Activated CD8-positive, alpha-beta T cell treated with anti-CD3 and anti-CD28 coated beads for 36 hours (primary cell): Measurements from ENCODE around the gene LY9. TPM values are rescaled to one million over a fixed set of nuclear protein-coding genes. Genes with fewer than 3 reads are reported as not detected.

Experiments
- ATAC-seq: fragments of 200-7000 bp; cut with Tn5 transposase; one replicate; pipeline ENCODE4 v1.10.0; 2021; ENCODE audit warnings: mild to moderate bottlenecking, moderate library complexity
- CTCF ChIA-PET: fragments of 350-600 bp; sonication (Branson Sonifier 250); formaldehyde crosslinking; loops from one replicate; lab custom pipeline; 2021; ENCODE audit warnings: antibody characterized with exemption; lab: Charles Lee
- POLR2A ChIA-PET: fragments of 350-600 bp; sonication (Branson Sonifier 250); formaldehyde crosslinking; loops from one replicate; lab custom pipeline; 2021; ENCODE audit warnings: antibody characterized with exemption; lab: Charles Lee
- DNase-seq: peaks from one replicate; pipeline ENCODE4 v3.0.0-alpha.2; 2020
- H3K27ac Mint-ChIP-seq: one replicate; pipeline ENCODE4 v1.8.0; 2021; ENCODE audit warnings: mild to moderate bottlenecking, mixed read lengths
- H3K27me3 Mint-ChIP-seq: one replicate; pipeline ENCODE4 v1.8.0; 2021; ENCODE audit warnings: mixed read lengths
- H3K36me3 Mint-ChIP-seq: one replicate; pipeline ENCODE4 v1.8.0; 2021; ENCODE audit warnings: low read depth, mixed read lengths
- H3K4me1 Mint-ChIP-seq: one replicate; pipeline ENCODE4 v1.8.0; 2021; ENCODE audit warnings: low read depth, mixed read lengths
- H3K4me3 Mint-ChIP-seq: one replicate; pipeline ENCODE4 v1.8.0; 2021; ENCODE audit warnings: mild to moderate bottlenecking, moderate library complexity, mixed read lengths
- H3K9me3 Mint-ChIP-seq: one replicate; pipeline ENCODE4 v1.8.0; 2021; ENCODE audit warnings: mixed read lengths
- CTCF ChIP-seq: fragments of 200-600 bp; IDR thresholded peaks from one replicate; pipeline ENCODE4 v1.8.0; 2022; ENCODE audit warnings: antibody characterized with exemption, mild to moderate bottlenecking
- intact Hi-C: fragments of 100-400 bp; cut with micrococcal nuclease; formaldehyde crosslinking; loops from one replicate; pipeline ENCODE4 v1.10.0; 2022
- total RNA-seq, 2 experiments: library from RNA; stranded (reverse); gene quantifications; one replicate each; pipeline ENCODE4 v1.2.3, GENCODE V29; 2021

The LY9 gene
- total RNA-seq, 2 experiments from 2014 or later = 19.1 to 19.5 TPM

GRCh38 chr1:160758521-160758920 is 37.5 kb upstream of the LY9 start:
- Mint-ChIP-seq H3K9me3 (peaks cover 16% of the 10 kb centered on the region), H3K27ac (no peak overlapping the region), H3K4me1 (peaks cover 67% of the 10 kb centered on the region), H3K4me3 (no peak overlapping the region), H3K36me3 (peaks cover 30% of the 10 kb centered on the region), H3K27me3 (no peaks in the 10 kb centered on the region)
- ChIA-PET CTCF (interaction anchor here (2.2 kb wide), 1 partner anchor 10 kb away, joined by 11 read pairs; no protein-coding TSS in a partner anchor), POLR2A (interaction anchor here (0.6 to 1.4 kb wide), 4 partner anchors 9 to 40 kb away, joined by 3 read pairs; partner anchors contain the start of gene SLAMF7)
- TF ChIP-seq CTCF = no peak
- DNase-seq (no peak), ATAC-seq (no peak)
- intact Hi-C loops = no loop called here

DNA sequence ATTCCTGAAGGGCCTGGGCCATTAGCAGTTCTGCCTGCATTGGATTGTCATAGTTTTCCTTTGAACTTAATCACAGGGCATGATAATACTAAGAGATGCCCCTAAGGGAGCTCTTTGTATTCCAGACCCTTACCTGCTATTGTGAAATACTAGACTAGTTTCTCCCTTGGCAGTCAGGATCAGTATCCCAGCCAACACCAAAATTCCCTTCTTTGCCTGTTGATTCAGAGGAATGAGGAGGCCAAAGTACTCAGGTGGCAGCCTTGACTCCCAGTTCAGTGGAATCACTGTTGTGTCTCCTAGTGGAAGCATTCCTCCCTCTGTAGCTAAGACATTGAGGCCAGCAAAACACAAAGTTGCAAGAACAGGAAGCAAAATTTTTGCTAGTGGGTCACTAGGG is 36.2 kb upstream of the LY9 start:
- Mint-ChIP-seq H3K36me3 (peaks cover 18% of the 10 kb centered on the region), H3K27ac (no peak overlapping the region), H3K4me1 (peaks cover 58% of the 10 kb centered on the region), H3K9me3 (peaks cover 13% of the 10 kb centered on the region), H3K4me3 (no peak overlapping the region), H3K27me3 (no peaks in the 10 kb centered on the region)
- DNase-seq (no peak), ATAC-seq (no peak)
- ChIA-PET CTCF (interaction anchor here (1.6 to 2.2 kb wide), 2 partner anchors 8 to 21 kb away, joined by 4 to 11 read pairs; no protein-coding TSS in a partner anchor), POLR2A (interaction anchor here (1.4 kb wide), 1 partner anchor 39 kb away, joined by 3 read pairs; no protein-coding TSS in a partner anchor)
- intact Hi-C loops = no loop called here
- TF ChIP-seq CTCF = no peak

- H3K27ac Mint-ChIP-seq = no peak overlapping the region
- POLR2A ChIA-PET = interaction anchor here (1.2 kb wide), 1 partner anchor 16 kb away, joined by 4 read pairs; no protein-coding TSS in a partner anchor
- ATAC-seq = no peak
Observed at GRCh38 chr1:160761046-160761445, 34.9 kb upstream of the LY9 start.

GRCh38 chr1:160761886-160762285 is 34.1 kb upstream of the LY9 start:
- no peak overlapping the region for H3K4me3 Mint-ChIP-seq
- intact Hi-C loops = no loop called here
- peaks cover 48% of the 10 kb centered on the region for H3K4me1 Mint-ChIP-seq
- no peak overlapping the region for H3K27ac Mint-ChIP-seq
- POLR2A ChIA-PET = interaction anchor here (1.0 to 1.2 kb wide), 3 partner anchors 10 to 236 kb away, joined by 3 to 4 read pairs (median 3); no protein-coding TSS in a partner anchor
- H3K27me3 Mint-ChIP-seq = no peaks in the 10 kb centered on the region
- peaks cover 11% of the 10 kb centered on the region for H3K36me3 Mint-ChIP-seq
- CTCF ChIA-PET = interaction anchor here (1.0 to 1.5 kb wide), 7 partner anchors 10 to 87 kb away, joined by 3 to 5 read pairs (median 4); no protein-coding TSS in a partner anchor
- peaks cover 10% of the 10 kb centered on the region for H3K9me3 Mint-ChIP-seq
- TF ChIP-seq CTCF = no peak
- ATAC-seq (no peak), DNase-seq (no peak)

More at GRCh38 chr1:160761046-160761445, 34.9 kb upstream of the LY9 start:
- intact Hi-C loops = no loop called here
- H3K4me1 Mint-ChIP-seq = peaks cover 50% of the 10 kb centered on the region
- H3K27me3 Mint-ChIP-seq = no peaks in the 10 kb centered on the region
- CTCF ChIA-PET = interaction anchor here (1.0 to 1.6 kb wide), 4 partner anchors 9 to 34 kb away, joined by 3 to 5 read pairs (median 4); no protein-coding TSS in a partner anchor
- DNase-seq = no peak
- no peak overlapping the region for H3K4me3 Mint-ChIP-seq
- H3K9me3 Mint-ChIP-seq = peaks cover 13% of the 10 kb centered on the region
- no peak for TF ChIP-seq CTCF
- H3K36me3 Mint-ChIP-seq = peaks cover 14% of the 10 kb centered on the region

DNA sequence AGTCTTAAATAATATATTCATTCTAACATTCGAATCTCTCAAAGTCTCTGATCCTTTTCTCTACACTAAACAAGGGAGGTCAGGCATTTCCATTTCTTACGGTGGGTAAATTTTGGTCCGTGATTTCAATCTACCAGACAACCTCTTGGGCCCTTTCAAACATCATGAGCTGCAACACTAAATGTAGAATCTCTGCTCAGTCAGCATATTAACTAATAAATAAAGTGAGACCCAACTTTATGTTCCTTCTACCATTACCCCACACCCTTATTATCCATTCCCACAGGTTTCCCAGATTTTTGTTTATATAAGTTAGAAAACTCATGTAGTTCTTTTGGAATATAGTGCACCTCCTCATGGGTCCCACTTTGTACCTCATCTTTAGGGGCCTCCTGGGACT is 32.0 kb upstream of the LY9 start:
- Mint-ChIP-seq H3K27me3 (no peaks in the 10 kb centered on the region), H3K4me1 (peaks cover 44% of the 10 kb centered on the region), H3K9me3 (peaks cover 7% of the 10 kb centered on the region), H3K27ac (no peak overlapping the region), H3K4me3 (no peak overlapping the region), H3K36me3 (peaks cover 7% of the 10 kb centered on the region)
- no peak for DNase-seq
- ATAC-seq = no peak
- no peak for TF ChIP-seq CTCF
- ChIA-PET POLR2A (interaction anchor here (1.1 kb wide), 1 partner anchor 8 kb away, joined by 5 read pairs; no protein-coding TSS in a partner anchor), CTCF (interaction anchor here (0.8 to 7.9 kb wide), 5 partner anchors 9 to 82 kb away, joined by 3 to 217 read pairs (median 6); partner anchors contain the start of gene SLAMF7)
- intact Hi-C loops = no loop called here
